Endometrial microvascular endothelial cells (primary cell): Measurements from ENCODE around the gene OR6J1. TPM values are rescaled to one million over a fixed set of nuclear protein-coding genes. Genes with fewer than 3 reads are reported as not detected.
"Not testable (repeated sequence)": the region's sequence is repeated elsewhere in the genome, so short reads cannot be mapped to it uniquely, and the experiment has no call there.

Source experiments
- in situ Hi-C: cut with HindIII; loops from 2 replicates; pipeline ENCODE4 v1.10.0; 2017; ENCODE audit warnings: low sequenced_read_pairs, low pct_unique_long_range_greater_than_20kb; ENCODE audit errors: inconsistent ontology term
- total RNA-seq: library from RNA; depleted of rRNA; stranded (reverse); fragments of >200 nt; gene quantifications from one replicate; pipeline ENCODE4 v1.2.3, GENCODE V29; 2015; ENCODE audit errors: inconsistent ontology term

The OR6J1 gene
- not detected for total RNA-seq

DNA sequence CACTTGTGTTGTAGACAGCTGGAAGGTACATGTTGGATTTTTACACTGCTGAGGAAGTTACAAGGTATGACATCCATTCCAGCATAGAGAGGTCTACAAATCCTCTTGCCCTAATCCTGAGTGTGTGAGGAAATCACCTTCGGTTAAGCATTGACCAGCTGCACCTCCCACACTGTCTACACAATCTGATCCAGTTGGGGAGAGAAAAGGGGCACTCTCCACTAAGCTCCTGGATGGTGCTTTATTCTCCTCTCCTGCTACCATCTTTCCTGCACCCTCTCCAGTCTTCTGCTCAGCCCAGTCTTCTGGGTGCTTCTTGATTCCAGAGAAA, at the start of gene OR6J1:
Gene OR6J1 (minus strand): TSS at position 48 of the 331 bp plus-strand sequence. CDS start 9,541 bp downstream, outside the sequence.
- in situ Hi-C loops, result no loop called here

DNA sequence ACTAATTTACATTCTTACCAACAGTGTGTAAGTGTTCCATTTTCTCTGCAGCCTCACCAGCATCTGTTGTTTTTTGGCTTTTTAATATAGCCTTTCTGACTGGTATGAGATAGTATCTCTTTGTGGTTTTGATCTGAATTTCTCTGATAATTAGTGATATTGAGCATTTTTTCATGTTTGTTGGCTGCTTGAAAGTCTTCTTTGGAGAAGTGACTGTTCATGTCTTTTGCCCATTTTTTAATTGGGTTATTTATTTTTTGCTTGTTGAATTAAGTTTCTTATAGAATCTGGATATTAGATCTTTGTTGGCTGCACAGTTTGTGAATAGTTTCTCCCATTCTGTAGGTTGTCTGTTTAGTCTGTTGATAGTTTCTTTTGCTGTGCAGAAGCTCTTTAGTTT, 48.0 kb upstream of the OR6J1 start:
- in situ Hi-C loops, result no loop called here

- in situ Hi-C loops, result no loop called here
These were observed 47.0 kb upstream of the OR6J1 start for GRCh38 chr14:22691171-22691570.

DNA sequence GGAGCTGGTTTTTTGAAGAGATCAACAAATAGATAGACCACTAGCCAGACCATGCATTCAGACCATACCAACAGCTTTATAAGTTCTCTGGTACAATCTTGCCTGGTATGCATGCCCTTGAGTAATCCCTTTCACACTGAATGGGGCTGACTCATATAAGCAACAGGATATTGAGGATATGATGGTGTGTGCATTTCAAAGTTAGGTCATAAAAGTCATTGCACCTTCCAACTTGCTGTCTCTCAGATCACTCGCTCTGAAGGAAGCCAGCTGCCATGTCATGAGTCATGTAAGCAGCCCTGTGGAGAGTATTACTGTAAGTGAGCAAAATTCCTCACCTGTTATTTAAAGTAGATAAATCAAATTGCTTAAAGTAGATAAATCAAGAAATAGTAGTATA, 45.0 kb upstream of the OR6J1 start:
- in situ Hi-C loops, result no loop called here

DNA sequence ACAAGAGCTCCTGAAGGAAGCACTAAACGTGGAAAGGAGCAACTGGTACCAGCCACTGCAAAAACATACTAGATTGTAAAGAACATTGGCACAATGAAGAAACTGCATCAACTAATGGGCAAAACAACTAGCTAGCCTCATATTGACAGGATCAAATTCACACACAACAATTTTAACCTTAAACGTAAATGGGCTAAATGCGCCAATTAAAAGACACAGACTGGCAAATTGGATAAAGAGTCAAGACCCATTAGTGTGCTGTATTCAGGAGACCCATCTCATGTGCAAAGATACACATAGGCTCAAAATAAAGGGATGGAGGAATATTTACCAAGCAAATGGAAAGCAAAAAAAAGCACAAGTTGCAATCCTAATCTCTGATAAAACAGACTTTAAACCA, 43.8 kb upstream of the OR6J1 start:
- in situ Hi-C loops, result not testable (repeated sequence)

DNA sequence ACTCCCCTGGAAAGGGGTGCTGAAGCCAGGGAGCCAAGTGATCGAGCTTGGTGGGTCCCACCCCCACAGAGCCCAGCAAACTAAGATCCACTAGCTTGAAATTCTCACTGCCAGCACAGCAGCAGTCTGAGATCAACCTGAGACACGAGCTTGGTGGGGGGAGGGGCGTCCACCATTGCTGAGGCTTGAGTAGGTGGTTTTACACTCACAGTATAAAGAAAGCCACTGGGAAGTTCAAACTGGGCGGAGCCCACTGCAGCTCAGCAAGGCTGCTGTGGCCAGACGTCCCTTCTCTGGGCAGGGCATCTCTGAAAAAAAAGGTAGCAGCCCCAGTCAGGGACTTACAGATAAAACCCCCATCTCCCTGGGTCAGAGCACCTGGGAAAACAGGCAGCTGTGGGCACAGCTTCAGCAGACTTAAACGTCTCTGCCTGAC, 42.0 kb upstream of the OR6J1 start:
- in situ Hi-C loops, result not testable (repeated sequence)

- in situ Hi-C loops, result no loop called here
These were observed 41.3 kb upstream of the OR6J1 start for GRCh38 chr14:22685467-22685866.

DNA sequence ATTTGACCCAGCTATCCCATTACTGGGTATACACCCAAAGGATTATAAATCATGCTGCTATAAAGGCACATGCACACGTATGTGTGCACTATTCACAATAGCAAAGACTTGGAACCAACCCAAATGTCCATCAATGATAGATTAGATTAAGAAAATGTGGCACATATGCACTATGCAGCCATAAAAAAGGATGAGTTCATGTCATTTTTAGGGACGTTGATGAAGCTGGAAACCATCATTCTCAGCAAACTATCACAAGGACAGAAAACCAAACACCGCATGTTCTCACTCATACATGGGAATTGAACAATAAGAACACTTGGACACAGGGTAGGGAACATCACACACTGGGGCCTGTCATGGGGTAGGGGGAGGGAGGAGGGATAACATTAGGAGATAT, 39.3 kb upstream of the OR6J1 start:
- in situ Hi-C loops, result not testable (repeated sequence)

DNA sequence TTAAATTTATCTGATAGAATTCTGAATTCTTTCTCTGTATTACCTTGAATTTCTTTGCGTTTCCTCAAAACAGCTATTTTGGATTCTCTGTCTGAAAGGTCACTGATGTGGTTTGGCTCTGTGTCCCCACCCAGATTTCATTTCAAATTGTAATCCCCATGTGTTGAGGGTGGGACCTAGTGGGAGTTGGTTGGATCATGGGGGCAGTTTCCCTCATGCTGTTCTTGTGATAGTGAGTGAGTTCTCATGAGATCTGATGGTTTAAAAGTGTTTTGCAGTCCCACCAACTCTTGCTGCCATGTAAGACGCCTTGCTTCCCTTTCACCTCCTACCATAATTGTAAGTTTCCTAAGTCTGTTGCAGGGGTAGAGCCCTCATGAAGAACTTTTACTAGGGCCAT, 34.1 kb upstream of the OR6J1 start:
- in situ Hi-C loops, result no loop called here

DNA sequence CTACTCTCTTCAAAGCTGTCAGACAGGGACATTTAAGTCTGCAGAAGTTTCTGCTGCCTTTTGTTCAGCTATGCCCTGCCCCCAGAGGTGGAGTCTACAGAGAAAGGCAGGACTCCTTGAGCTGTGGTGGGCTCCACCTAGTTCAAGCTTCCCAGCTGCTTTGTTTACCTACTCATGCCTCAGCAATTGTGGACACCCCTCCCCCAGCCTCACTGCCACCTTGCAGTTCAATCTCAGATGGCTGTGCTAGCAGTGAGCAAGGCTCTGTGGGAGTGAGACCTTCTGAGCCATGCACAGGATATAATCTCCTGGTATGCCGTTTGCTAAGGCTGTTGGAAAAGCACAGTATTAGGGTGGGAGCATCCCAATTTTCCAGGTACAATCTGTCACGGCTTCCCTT, 33.4 kb upstream of the OR6J1 start:
- in situ Hi-C loops, result not testable (repeated sequence)

GRCh38 chr14:22671622-22672021, 27.5 kb upstream of the OR6J1 start:
- in situ Hi-C loops, result no loop called here

DNA sequence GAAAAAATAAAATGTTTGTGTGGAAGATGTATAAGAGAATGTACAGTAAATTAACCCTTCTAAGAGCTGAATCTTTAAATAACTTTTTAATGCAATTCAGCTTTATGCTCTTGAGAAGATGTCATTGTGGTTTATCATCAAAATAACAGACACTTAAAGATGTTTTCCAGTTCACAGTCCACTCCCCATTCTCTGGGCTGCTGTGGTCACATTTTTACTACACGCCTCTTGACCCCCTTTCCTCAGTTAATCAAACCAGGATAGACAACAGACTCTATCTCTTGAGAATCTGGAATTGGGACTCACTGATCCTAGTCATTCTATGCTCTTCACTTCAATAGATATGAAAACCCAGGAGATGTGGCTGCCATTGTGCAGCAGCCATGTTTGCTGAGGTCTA, 24.7 kb upstream of the OR6J1 start:
- in situ Hi-C loops, result no loop called here

- in situ Hi-C loops, result no loop called here
These were observed 24.3 kb upstream of the OR6J1 start for GRCh38 chr14:22668417-22668816.

DNA sequence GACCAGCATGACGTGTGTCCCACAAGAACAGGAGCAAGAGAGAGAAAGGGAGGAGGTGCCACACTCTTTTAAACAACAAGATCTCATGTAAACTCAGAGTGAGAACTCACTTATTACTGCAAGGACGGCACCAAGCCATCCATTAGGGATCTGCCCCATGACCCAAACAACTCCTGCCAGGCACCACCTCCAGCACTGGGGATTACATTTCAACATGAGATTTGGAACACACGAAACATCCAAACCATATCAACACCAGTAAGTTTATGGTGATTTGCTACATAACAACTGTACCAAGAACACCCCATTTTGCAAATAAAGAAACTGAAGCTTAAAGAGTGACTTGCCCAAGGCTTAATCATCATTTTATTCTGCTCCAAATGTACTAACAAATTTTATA, 23.7 kb upstream of the OR6J1 start:
- in situ Hi-C loops, result no loop called here

GRCh38 chr14:22666203-22666893, 22.2 kb upstream of the OR6J1 start:
- in situ Hi-C loops, result no loop called here

DNA sequence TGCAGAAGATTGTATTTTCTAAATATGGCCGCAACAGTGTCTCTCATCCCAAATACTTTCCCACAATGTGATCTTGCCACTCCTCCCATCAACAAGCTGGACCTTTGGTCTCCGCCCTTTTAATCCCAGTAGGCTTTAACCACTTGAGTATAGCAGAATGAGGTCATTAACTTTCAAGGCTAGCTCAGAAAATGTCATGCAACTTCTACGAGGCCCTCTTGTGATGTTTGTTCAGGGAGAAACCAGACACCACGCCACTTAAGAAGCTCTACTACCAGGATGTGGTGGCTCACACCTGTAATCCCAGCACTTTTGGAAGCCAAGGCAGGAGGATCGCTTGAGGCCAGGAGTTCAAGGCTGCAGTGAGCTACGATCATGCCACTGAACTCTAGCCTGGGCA, 20.1 kb upstream of the OR6J1 start:
- in situ Hi-C loops, result no loop called here

GRCh38 chr14:22660654-22661053, 16.5 kb upstream of the OR6J1 start:
- in situ Hi-C loops, result no loop called here

DNA sequence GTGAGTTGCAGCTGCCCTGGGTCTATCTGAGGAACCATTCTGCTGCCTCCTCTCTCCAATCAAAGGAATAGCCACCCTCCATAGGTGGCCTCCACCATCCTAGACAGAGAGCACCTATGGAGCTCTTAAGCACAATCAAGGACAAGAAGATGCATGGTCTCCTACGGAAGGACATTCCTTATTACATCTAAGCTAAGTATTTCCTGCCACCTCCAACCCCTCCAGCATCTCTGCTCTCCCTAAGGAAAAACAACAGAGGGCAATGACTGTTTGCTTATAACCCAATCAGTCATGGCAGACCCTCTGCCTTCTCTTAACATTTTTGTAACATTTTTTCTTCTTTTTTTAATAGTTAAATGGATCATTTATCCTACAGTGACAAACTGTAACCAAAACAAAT, 14.8 kb upstream of the OR6J1 start:
- in situ Hi-C loops, result no loop called here

- in situ Hi-C loops, result no loop called here
These were observed 13.7 kb upstream of the OR6J1 start for GRCh38 chr14:22657861-22658260.

DNA sequence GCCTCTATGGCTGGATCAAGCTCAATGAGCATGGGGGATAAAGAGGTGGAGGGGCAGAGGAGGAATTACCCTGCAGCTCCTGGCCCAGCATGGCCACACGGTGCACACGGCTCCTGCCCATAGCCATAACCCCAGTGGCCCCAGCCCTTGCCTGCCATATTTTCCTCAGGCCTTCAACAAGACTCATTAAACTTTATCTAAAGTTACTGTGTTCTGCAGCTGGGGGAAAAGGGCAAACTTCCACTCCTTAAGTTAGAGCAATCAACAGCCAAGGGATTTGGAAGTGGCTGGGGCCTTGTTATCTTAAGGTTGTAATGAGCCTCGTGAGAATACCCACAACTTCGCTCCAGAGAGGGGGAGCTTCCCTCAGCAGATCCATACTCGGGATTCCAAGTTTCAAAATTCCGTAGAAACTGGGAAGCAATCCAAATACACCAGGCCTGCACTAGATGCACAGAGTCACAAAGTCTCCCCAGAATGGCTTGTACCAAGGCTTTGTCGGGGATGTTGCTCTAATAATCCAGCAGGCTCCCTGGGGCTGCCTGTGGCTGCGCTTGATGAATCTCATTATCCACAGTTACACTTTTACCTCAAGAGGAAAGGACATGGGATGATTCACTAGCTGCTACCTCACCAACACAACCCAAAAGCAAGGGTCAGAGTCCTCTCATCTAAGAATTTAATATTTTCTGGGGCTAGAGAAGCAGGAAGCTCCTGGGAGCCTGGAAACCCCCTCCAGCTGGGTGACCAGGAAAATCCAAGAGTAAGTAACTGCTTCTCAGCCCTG, 13.0 kb upstream of the OR6J1 start:
- in situ Hi-C loops, result no loop called here
